Activated B cell treated with CpG ODN at 0.5 μM for 24 hours (primary cell): ENCODE results near the gene JRKL. TPM values are rescaled to one million over a fixed set of nuclear protein-coding genes. Genes with fewer than 3 reads are reported as not detected.
A peak's percentile ranks its signal among the peaks of the same experiment; 100 is the strongest.

Experiments
- ATAC-seq: fragments of 200-7000 bp; cut with Tn5 transposase; one replicate; pipeline ENCODE4 v1.10.0; 2021; ENCODE audit warnings: low read depth, mild to moderate bottlenecking, moderate library complexity
- CTCF ChIA-PET: fragments of 350-600 bp; sonication (Branson Sonifier 250); formaldehyde crosslinking; loops from one replicate; lab custom pipeline; 2021; ENCODE audit warnings: antibody characterized with exemption; lab: Charles Lee
- POLR2A ChIA-PET: fragments of 350-600 bp; sonication (Branson Sonifier 250); formaldehyde crosslinking; loops from one replicate; lab custom pipeline; 2021; ENCODE audit warnings: antibody characterized with exemption; lab: Charles Lee
- DNase-seq: peaks from one replicate; pipeline ENCODE4 v3.0.0; 2022
- H3K27ac Mint-ChIP-seq: one replicate; pipeline ENCODE4 v1.8.0; 2020; ENCODE audit warnings: mixed read lengths
- H3K27me3 Mint-ChIP-seq: one replicate; pipeline ENCODE4 v1.8.0; 2021; ENCODE audit warnings: mixed read lengths
- H3K36me3 Mint-ChIP-seq: one replicate; pipeline ENCODE4 v1.8.0; 2021; ENCODE audit warnings: low read depth, mixed read lengths
- H3K4me1 Mint-ChIP-seq: one replicate; pipeline ENCODE4 v1.8.0; 2021; ENCODE audit warnings: mixed read lengths
- H3K4me3 Mint-ChIP-seq: one replicate; pipeline ENCODE4 v1.8.0; 2020; ENCODE audit warnings: mild to moderate bottlenecking, mixed read lengths
- H3K9me3 Mint-ChIP-seq: one replicate; pipeline ENCODE4 v1.8.0; 2020; ENCODE audit warnings: mixed read lengths
- intact Hi-C: fragments of 100-400 bp; cut with micrococcal nuclease; formaldehyde crosslinking; loops from one replicate; pipeline ENCODE4 v1.15.1; 2024
- total RNA-seq: library from RNA; stranded (reverse); gene quantifications from 2 replicates; pipeline ENCODE4 v1.2.3, GENCODE V29; 2022
- TF ChIP-seq, protein P1 (sequence below): fragments of 200-600 bp; IDR thresholded peaks from one replicate; pipeline ENCODE4 v1.8.0; 2022; ENCODE audit warnings: antibody characterized with exemption, mild to moderate bottlenecking

The JRKL gene
- total RNA-seq, 1 donor from 2014 or later: 9.8 TPM

DNA sequence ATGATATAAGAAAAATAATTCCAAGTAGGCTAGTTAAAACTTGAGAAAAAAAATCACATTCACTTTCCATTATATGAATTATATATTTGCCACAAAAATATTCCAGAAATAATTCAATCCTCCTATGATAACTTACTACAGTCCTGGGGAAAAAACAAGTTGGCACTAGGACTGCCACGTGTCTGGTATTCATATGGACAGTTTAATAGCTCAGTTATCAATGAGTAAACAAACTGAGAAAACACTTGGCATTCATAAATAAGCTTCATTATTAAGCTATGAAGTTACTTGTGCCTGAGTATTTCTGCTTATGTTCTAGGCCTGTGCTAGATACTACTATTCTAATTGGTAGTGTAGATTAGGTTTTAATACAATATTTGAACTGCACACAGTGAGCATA is 24.3 kb upstream of the JRKL start:
- ATAC-seq (no peak), DNase-seq (no peak)
- intact Hi-C loops: no loop called here
- Mint-ChIP-seq H3K27ac (no peak overlapping the region), H3K9me3 (no peaks in the 10 kb centered on the region), H3K36me3 (peaks cover 52% of the 10 kb centered on the region), H3K4me1 (peaks cover 8% of the 10 kb centered on the region), H3K4me3 (no peak overlapping the region), H3K27me3 (no peaks in the 10 kb centered on the region)
- CTCF ChIA-PET: interaction anchor here (1.0 to 1.5 kb wide), 2 partner anchors 22 to 529 kb away, joined by 3 to 4 read pairs; partner anchors contain the start of gene MAML2
- POLR2A ChIA-PET: no interaction called here
- TF ChIP-seq, protein P1, sequence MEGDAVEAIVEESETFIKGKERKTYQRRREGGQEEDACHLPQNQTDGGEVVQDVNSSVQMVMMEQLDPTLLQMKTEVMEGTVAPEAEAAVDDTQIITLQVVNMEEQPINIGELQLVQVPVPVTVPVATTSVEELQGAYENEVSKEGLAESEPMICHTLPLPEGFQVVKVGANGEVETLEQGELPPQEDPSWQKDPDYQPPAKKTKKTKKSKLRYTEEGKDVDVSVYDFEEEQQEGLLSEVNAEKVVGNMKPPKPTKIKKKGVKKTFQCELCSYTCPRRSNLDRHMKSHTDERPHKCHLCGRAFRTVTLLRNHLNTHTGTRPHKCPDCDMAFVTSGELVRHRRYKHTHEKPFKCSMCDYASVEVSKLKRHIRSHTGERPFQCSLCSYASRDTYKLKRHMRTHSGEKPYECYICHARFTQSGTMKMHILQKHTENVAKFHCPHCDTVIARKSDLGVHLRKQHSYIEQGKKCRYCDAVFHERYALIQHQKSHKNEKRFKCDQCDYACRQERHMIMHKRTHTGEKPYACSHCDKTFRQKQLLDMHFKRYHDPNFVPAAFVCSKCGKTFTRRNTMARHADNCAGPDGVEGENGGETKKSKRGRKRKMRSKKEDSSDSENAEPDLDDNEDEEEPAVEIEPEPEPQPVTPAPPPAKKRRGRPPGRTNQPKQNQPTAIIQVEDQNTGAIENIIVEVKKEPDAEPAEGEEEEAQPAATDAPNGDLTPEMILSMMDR: no peak

DNA sequence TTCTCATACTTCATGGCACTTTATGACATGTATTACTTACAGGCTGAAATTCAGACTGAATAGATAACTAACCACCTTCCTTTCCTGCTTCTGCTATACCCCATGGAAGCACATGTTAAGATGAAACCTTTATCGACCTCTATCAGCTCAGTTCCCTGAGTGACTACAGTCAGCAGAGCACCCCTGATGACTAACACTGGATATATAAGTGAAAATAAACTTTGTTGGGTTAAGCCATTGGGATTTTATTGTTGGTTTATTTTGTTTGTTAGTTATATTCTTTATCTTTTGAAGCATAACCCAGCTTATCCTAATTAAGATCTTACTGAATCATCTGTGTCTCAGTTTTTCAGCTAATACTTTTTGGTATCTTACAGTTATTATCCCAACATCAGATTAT is 23.8 kb upstream of the JRKL start:
- intact Hi-C loops: no loop called here
- TF ChIP-seq, protein P1: no peak
- Mint-ChIP-seq H3K9me3 (no peaks in the 10 kb centered on the region), H3K36me3 (peaks cover 53% of the 10 kb centered on the region), H3K4me1 (peaks cover 8% of the 10 kb centered on the region), H3K27ac (no peak overlapping the region), H3K4me3 (no peak overlapping the region), H3K27me3 (no peaks in the 10 kb centered on the region)
- ChIA-PET CTCF (interaction anchor here (1.0 to 1.5 kb wide), 2 partner anchors 23 to 530 kb away, joined by 3 to 4 read pairs; partner anchors contain the start of gene MAML2), POLR2A (no interaction called here)
- no peak for DNase-seq
- ATAC-seq: no peak

DNA sequence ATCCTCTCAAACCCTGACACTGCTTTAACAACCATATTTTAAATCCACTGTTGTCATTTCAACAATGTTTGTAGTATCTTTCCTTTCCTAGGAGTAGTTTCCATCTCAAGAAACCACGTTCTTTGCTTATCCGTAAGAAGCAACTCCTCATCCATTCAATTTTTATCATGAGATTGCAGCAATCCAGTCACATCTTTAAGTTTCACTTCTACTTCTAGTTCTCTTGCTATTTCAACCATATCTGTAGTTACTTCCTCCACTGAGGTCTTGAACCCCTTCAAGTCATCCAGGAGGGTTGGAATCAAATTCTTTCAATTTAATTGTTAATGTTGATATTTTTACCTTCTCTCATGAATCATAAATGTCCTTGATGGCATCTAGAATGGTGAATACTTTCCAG is 22.5 kb upstream of the JRKL start:
- Mint-ChIP-seq H3K9me3 (no peaks in the 10 kb centered on the region), H3K27me3 (no peaks in the 10 kb centered on the region), H3K4me1 (peaks cover 8% of the 10 kb centered on the region), H3K36me3 (peaks cover 55% of the 10 kb centered on the region), H3K27ac (peak overlapping the region; percentile 42), H3K4me3 (no peak overlapping the region)
- intact Hi-C loops: no loop called here
- POLR2A ChIA-PET: no interaction called here
- TF ChIP-seq, protein P1: no peak
- DNase-seq: no peak
- CTCF ChIA-PET: no interaction called here
- ATAC-seq: no peak

DNA sequence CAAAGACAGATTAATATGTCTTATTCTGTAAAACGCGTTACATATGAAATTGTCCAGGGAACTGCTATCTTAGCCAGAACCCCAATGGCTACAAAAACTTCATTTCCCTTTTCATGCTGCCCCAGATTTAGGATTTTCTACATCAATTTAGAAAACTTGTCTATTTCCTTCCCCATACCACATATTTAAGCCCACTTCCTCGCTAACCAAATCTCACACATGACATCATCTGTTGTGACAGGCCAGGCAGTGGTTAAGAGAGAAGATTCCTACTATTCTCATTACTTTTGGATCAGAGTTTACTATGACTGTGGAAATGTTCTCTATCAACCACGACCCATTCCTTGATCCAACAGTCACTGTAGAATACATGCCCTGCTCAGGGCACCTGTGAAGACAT is 16.0 kb upstream of the JRKL start:
- ChIA-PET CTCF (no interaction called here), POLR2A (no interaction called here)
- H3K27ac Mint-ChIP-seq: no peak overlapping the region
- no peak overlapping the region for H3K4me3 Mint-ChIP-seq
- peaks cover 50% of the 10 kb centered on the region for H3K36me3 Mint-ChIP-seq
- intact Hi-C loops: no loop called here
- ATAC-seq (no peak), DNase-seq (no peak)
- no peaks in the 10 kb centered on the region for H3K9me3 Mint-ChIP-seq
- no peaks in the 10 kb centered on the region for H3K27me3 Mint-ChIP-seq
- no peaks in the 10 kb centered on the region for H3K4me1 Mint-ChIP-seq
- TF ChIP-seq, protein P1: no peak

DNA sequence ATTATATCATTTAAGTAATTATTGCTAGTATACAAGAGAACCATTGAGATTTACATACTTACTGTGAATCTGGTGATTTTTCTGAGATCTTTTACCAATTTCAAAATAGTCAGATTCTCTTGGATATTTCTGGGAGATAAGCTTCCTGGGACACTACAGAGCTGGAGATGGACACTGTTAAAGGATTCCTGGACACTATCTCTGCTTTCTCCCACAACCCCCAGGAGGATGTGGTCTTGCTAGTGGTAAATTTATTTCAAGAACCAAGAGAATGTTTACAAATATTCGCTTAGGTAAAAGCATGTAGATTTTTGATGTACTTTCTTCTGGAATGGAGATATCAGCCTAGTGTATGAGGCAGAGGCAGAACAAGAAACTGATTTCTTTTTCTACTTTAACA is 13.0 kb upstream of the JRKL start:
- intact Hi-C loops: no loop called here
- H3K27ac Mint-ChIP-seq: no peak overlapping the region
- ChIA-PET CTCF (no interaction called here), POLR2A (no interaction called here)
- TF ChIP-seq, protein P1: no peak
- H3K27me3 Mint-ChIP-seq: no peaks in the 10 kb centered on the region
- H3K36me3 Mint-ChIP-seq: peaks cover 52% of the 10 kb centered on the region
- no peaks in the 10 kb centered on the region for H3K9me3 Mint-ChIP-seq
- ATAC-seq (no peak), DNase-seq (no peak)
- no peaks in the 10 kb centered on the region for H3K4me1 Mint-ChIP-seq
- H3K4me3 Mint-ChIP-seq: no peak overlapping the region
